Measurements from ENCODE around the gene CDC25C. TPM values are rescaled to one million over a fixed set of nuclear protein-coding genes. Genes with fewer than 3 reads are reported as not detected.

CDC25C gene
- total and polyA plus RNA-seq, 2 of the 4 experiments (the other 2 are of a cell fraction), result 7.3 to 8.2 TPM

GRCh38 chr5:138340008-138340407 is 8.4 kb upstream of the CDC25C start:
- Histone ChIP-seq H3K4ac (ENCODE audit: low read depth, low read length) (no peak overlapping the region), H2BK120ac (ENCODE audit: low read depth, low read length) (no peak overlapping the region), H3K4me2 (ENCODE audit: low read depth, low read length) (peak overlapping the region; percentile 52), H4K20me1 (ENCODE audit: insufficient read depth, low read length) (peaks cover 37% of the 10 kb centered on the region), H3K18ac (ENCODE audit: low read depth, low read length) (no peak overlapping the region), H3K14ac (replicated peaks; ENCODE audit: low read depth, low read length) (no peak overlapping the region), H4K8ac (ENCODE audit: low read depth in 2 of 2, low read length in 2 of 2) (no peak overlapping the region), H2BK15ac (ENCODE audit: low read depth, low read length) (no peak overlapping the region), H3K23ac (ENCODE audit: low read depth, low read length) (peak overlapping the region; percentile 48; the same call in 1 of the 2 replicates), H3K56ac (ENCODE audit: extremely low read depth, insufficient read depth, low read length) (no peak overlapping the region), H3K9me1 (ENCODE audit: insufficient read depth, low read length) (peaks cover 18% of the 10 kb centered on the region), H3K4me3 (ENCODE audit: insufficient read depth, low read depth, low read length) (no peak overlapping the region), H3K4me1 (ENCODE audit: control insufficient read depth, insufficient read depth, low read length) (peaks cover 3% of the 10 kb centered on the region), H2BK5ac (ENCODE audit: low read depth, low read length, poor library complexity, severe bottlenecking) (no peak overlapping the region), H2AK9ac (replicated peaks; ENCODE audit: low read depth, low read length, poor library complexity) (no peak overlapping the region), H3K27ac (ENCODE audit: insufficient read depth, low read length) (no peak overlapping the region), H4K5ac (ENCODE audit: low read depth, low read length) (no peak overlapping the region), H2AFZ (replicated peaks; ENCODE audit: low read length, poor library complexity) (no peak overlapping the region), H3K9ac (ENCODE audit: low read depth, low read length) (no peak overlapping the region), H2BK20ac (ENCODE audit: low read depth, low read length) (no peak overlapping the region), H3K27me3 (ENCODE audit: control insufficient read depth, insufficient read depth, low read length) (no peaks in the 10 kb centered on the region), H3K36me3 (ENCODE audit: control insufficient read depth, insufficient read depth, low read length) (peaks cover 21% of the 10 kb centered on the region), H3K9me3 (ENCODE audit: control insufficient read depth, insufficient read depth, low read length) (no peaks in the 10 kb centered on the region), H3K79me1 (ENCODE audit: low read depth in 1 of 2, low read length in 2 of 2) (peaks cover 14 to 51% of the 10 kb centered on the region in 2 experiments), H2AK5ac (ENCODE audit: low read depth, low read length) (no peak overlapping the region), H4K91ac (ENCODE audit: insufficient read depth, low read depth, low read length) (no peak overlapping the region)
- in situ Hi-C loops (cut with MboI; ENCODE audit: low sequenced_read_pairs) (no loop called here), dilution Hi-C loops (cut with HindIII; ENCODE audit: low sequenced_read_pairs, unreplicated experiment) (no loop called here), intact Hi-C loops (cut with micrococcal nuclease) (no loop called here)
- TF ChIP-seq NFE2L2 (IDR thresholded peaks at IDR 0.05; ENCODE audit: low read depth, low read length), result no peak
- TF ChIP-seq MAFK (IDR thresholded peaks at IDR 0.05; ENCODE audit: low read depth, low read length), result no peak
- TF ChIP-seq USF2 (IDR thresholded peaks at IDR 0.05; ENCODE audit: low read depth, low read length), result no peak
- TF ChIP-seq, protein P1, sequence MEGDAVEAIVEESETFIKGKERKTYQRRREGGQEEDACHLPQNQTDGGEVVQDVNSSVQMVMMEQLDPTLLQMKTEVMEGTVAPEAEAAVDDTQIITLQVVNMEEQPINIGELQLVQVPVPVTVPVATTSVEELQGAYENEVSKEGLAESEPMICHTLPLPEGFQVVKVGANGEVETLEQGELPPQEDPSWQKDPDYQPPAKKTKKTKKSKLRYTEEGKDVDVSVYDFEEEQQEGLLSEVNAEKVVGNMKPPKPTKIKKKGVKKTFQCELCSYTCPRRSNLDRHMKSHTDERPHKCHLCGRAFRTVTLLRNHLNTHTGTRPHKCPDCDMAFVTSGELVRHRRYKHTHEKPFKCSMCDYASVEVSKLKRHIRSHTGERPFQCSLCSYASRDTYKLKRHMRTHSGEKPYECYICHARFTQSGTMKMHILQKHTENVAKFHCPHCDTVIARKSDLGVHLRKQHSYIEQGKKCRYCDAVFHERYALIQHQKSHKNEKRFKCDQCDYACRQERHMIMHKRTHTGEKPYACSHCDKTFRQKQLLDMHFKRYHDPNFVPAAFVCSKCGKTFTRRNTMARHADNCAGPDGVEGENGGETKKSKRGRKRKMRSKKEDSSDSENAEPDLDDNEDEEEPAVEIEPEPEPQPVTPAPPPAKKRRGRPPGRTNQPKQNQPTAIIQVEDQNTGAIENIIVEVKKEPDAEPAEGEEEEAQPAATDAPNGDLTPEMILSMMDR (conservative IDR thresholded peaks at IDR 0.05; ENCODE audit: low read depth, low read length), result no peak
- TF ChIP-seq MXI1 (IDR thresholded peaks at IDR 0.05; ENCODE audit: borderline replicate concordance, low read depth, low read length), result no peak
- no peak for TF ChIP-seq RAD21 (IDR thresholded peaks at IDR 0.05; ENCODE audit: low read length)
- TF ChIP-seq MAZ (IDR thresholded peaks at IDR 0.05; ENCODE audit: borderline replicate concordance, low read depth, low read length), result no peak
- TF ChIP-seq SMC3 (IDR thresholded peaks at IDR 0.05; ENCODE audit: low read depth, low read length), result no peak
- WGBS, 2 experiments (ENCODE audit: extremely low coverage in 2 of 2, insufficient read length in 1 of 2), result no CpG with 5 or more reads among the region's 3 CpGs
- ATAC-seq (ENCODE audit: low read depth) (no peak), DNase-seq (no peak)
- CTCF ChIA-PET, result interaction anchor here (1.0 to 1.7 kb wide), 2 partner anchors 12 to 13 kb away, joined by 4 to 7 read pairs; partner anchors contain the start of gene KDM3B
- POLR2A ChIA-PET (ENCODE audit: unreplicated experiment), result interaction anchor here (1.0 kb wide), 1 partner anchor 9 kb away, joined by 7 read pairs; no protein-coding TSS in a partner anchor
- BruUV-seq (replicated peaks), result no TSS peak

All from IMR-90 (cell line).